ENCODE measurements around the gene GRIN1.

DNA sequence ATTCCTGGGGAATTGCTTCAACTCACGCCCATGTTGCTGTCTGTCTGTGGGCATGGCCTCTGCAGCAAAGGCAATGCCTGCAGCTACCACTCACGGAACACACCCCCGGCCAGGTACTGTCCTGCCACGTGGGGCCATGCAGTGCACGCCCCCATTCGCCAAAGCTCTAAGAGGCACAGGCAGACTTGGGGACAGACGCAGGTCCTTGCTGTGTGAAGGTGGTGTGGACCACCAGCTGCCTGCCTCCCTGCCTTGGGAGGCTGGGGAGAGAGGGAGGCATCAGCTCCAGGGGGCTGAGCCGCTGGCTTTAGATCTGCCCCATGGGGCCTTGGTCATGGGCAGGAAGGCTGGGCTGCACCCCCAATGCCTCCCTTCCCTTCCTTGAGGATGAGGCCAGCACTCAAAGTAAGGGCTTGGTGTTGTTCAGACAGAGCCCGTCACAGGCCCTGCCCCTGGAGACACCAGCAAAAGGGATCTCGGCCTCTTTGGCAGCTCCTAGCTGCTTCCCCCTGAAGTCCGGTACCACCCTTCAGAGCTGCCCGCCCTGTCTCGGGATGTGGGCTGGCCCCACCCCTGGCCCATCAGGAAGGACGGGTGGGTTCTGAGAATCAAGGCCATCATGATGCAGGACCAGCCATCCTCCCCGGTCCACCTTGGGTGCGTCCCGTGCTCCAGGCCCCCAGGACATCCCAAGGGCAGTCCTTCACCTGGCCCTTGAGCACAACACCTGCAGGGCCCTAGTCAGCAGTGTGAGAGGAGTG is 2.3 kb downstream of the GRIN1 start:
- TF ChIP-seq, protein P1, sequence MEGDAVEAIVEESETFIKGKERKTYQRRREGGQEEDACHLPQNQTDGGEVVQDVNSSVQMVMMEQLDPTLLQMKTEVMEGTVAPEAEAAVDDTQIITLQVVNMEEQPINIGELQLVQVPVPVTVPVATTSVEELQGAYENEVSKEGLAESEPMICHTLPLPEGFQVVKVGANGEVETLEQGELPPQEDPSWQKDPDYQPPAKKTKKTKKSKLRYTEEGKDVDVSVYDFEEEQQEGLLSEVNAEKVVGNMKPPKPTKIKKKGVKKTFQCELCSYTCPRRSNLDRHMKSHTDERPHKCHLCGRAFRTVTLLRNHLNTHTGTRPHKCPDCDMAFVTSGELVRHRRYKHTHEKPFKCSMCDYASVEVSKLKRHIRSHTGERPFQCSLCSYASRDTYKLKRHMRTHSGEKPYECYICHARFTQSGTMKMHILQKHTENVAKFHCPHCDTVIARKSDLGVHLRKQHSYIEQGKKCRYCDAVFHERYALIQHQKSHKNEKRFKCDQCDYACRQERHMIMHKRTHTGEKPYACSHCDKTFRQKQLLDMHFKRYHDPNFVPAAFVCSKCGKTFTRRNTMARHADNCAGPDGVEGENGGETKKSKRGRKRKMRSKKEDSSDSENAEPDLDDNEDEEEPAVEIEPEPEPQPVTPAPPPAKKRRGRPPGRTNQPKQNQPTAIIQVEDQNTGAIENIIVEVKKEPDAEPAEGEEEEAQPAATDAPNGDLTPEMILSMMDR (IDR thresholded peaks at IDR 0.05; ENCODE audit: insufficient read depth, low read depth, low read length), result no peak
- no peak for TF ChIP-seq EZH2 (IDR thresholded peaks at IDR 0.05; ENCODE audit: insufficient read depth, low read length)

All from astrocyte (in vitro differentiated cells and primary cell).